Smooth muscle cell (in vitro differentiated cells): ENCODE data around the gene POU4F2. TPM values are rescaled to one million over a fixed set of nuclear protein-coding genes. Genes with fewer than 3 reads are reported as not detected.

ENCODE experiments used
- DNase-seq: peaks from one replicate; lab custom pipeline; 2025; ENCODE audit not compliant: unreplicated experiment; lab: John Stamatoyannopoulos, UW
- H2AFZ ChIP-seq: fragments of 200-600 bp; sonication (generic); 2 replicates; pipeline ENCODE4 v1.6.0; 2016; ENCODE audit warnings: antibody characterized with exemption, low read depth, mild to moderate bottlenecking
- H3F3A ChIP-seq: fragments of 200-600 bp; sonication (generic); 2 replicates; pipeline ENCODE4 v1.6.0; 2017; ENCODE audit warnings: antibody characterized with exemption, low read depth
- H3K27ac ChIP-seq: fragments of 200-600 bp; sonication (generic); 2 replicates; pipeline ENCODE4 v1.5.1; 2016; ENCODE audit warnings: low read depth, mild to moderate bottlenecking
- H3K27me3 ChIP-seq: fragments of 200-600 bp; sonication (generic); 2 replicates; pipeline ENCODE4 v1.6.1; 2016; ENCODE audit warnings: low read depth, mild to moderate bottlenecking
- H3K36me3 ChIP-seq: fragments of 200-600 bp; sonication (generic); 2 replicates; pipeline ENCODE4 v1.5.1; 2016; ENCODE audit warnings: low read depth
- H3K4me1 ChIP-seq: fragments of 200-600 bp; sonication (generic); 2 replicates; pipeline ENCODE4 v1.5.1; 2016; ENCODE audit warnings: low read depth
- H3K4me2 ChIP-seq: fragments of 200-600 bp; sonication (generic); 2 replicates; pipeline ENCODE4 v1.6.0; 2016; ENCODE audit warnings: mild to moderate bottlenecking
- H3K4me3 ChIP-seq: fragments of 200-600 bp; sonication (generic); 2 replicates; pipeline ENCODE4 v1.5.1; 2016; ENCODE audit warnings: mild to moderate bottlenecking
- H3K79me2 ChIP-seq: fragments of 200-600 bp; sonication (generic); 2 replicates; pipeline ENCODE4 v1.6.0; 2016; ENCODE audit warnings: low read depth, mild to moderate bottlenecking
- H3K9ac ChIP-seq: fragments of 200-600 bp; sonication (generic); 2 replicates; pipeline ENCODE4 v1.6.0; 2016; ENCODE audit warnings: low read depth
- H3K9me3 ChIP-seq: fragments of 200-600 bp; sonication (generic); replicated peaks from 2 replicates; pipeline ENCODE4 v1.5.1; 2016; ENCODE audit warnings: low read depth
- H4K20me1 ChIP-seq: fragments of 200-600 bp; sonication (generic); 2 replicates; pipeline ENCODE4 v1.6.0; 2016; ENCODE audit warnings: low read depth
- CTCF ChIP-seq: fragments of 200-600 bp; sonication (generic); IDR thresholded peaks from 2 replicates; pipeline ENCODE4 v1.5.1; 2017; ENCODE audit warnings: borderline replicate concordance, mild to moderate bottlenecking, antibody characterized with exemption; ENCODE audit not compliant: insufficient read depth, poor library complexity, severe bottlenecking
- WGBS: methylation state at CpG from one replicate; pipeline ENCODE4 v1.1.7; 2016; ENCODE audit warnings: low lambda C conversion rate; 5-methylcytosine and 5-hydroxymethylcytosine counted together
- polyA plus RNA-seq: library from polyadenylated mRNA; unstranded; fragments of >200 nt; fragmentation: Nextera tagmentation; extraction: Ambion mirVana; gene quantifications from 2 replicates; pipeline ENCODE4 v1.2.1, GENCODE V29; 2016
- total RNA-seq: library from RNA; depleted of rRNA; stranded (reverse); fragments of >200 nt; gene quantifications from 2 replicates; pipeline ENCODE4 v1.2.3, GENCODE V29; 2014

Gene POU4F2
- total and polyA plus RNA-seq, 2 experiments from 2014 or later, result not detected

- no peak overlapping the region for H2AFZ ChIP-seq
- no peaks in the 10 kb centered on the region for H3K9me3 ChIP-seq
- no peak overlapping the region for H3K27ac ChIP-seq
- 19% methylated on average over 13 of the region's 13 CpGs for WGBS
- no peak overlapping the region for H3K4me3 ChIP-seq
- H3K9ac ChIP-seq, result no peak overlapping the region
- H4K20me1 ChIP-seq, result no peaks in the 10 kb centered on the region
- no peaks in the 10 kb centered on the region for H3F3A ChIP-seq
- H3K4me2 ChIP-seq, result no peak overlapping the region
- no peaks in the 10 kb centered on the region for H3K79me2 ChIP-seq
- H3K4me1 ChIP-seq, result peaks cover 5% of the 10 kb centered on the region
- no peaks in the 10 kb centered on the region for H3K36me3 ChIP-seq
- TF ChIP-seq CTCF, result no peak
- no peak for DNase-seq
- H3K27me3 ChIP-seq, result peaks cover 100% of the 10 kb centered on the region
Observed at GRCh38 chr4:146646593-146647325, 8.1 kb downstream of the POU4F2 start.

- TF ChIP-seq CTCF, result no peak
- no peaks in the 10 kb centered on the region for H3K9me3 ChIP-seq
- no peak overlapping the region for H3K9ac ChIP-seq
- H3K79me2 ChIP-seq, result no peaks in the 10 kb centered on the region
- H4K20me1 ChIP-seq, result no peaks in the 10 kb centered on the region
- peaks cover 100% of the 10 kb centered on the region for H3K27me3 ChIP-seq
- no peak for DNase-seq
- no peak overlapping the region for H2AFZ ChIP-seq
- H3F3A ChIP-seq, result no peaks in the 10 kb centered on the region
- H3K4me1 ChIP-seq, result peaks cover 5% of the 10 kb centered on the region
- no peak overlapping the region for H3K27ac ChIP-seq
- H3K36me3 ChIP-seq, result no peaks in the 10 kb centered on the region
- no peak overlapping the region for H3K4me2 ChIP-seq
- 3% methylated on average over 39 of the region's 46 CpGs for WGBS
- H3K4me3 ChIP-seq, result no peak overlapping the region
Observed at GRCh38 chr4:146647615-146648460, 9.1 kb downstream of the POU4F2 start.

- Histone ChIP-seq H3K9ac (no peak overlapping the region), H3F3A (no peaks in the 10 kb centered on the region), H3K79me2 (no peaks in the 10 kb centered on the region), H3K27ac (no peak overlapping the region), H3K4me3 (no peak overlapping the region), H2AFZ (no peak overlapping the region), H3K36me3 (no peaks in the 10 kb centered on the region), H3K4me1 (peaks cover 5% of the 10 kb centered on the region), H3K4me2 (no peak overlapping the region), H3K27me3 (peaks cover 100% of the 10 kb centered on the region), H3K9me3 (no peaks in the 10 kb centered on the region), H4K20me1 (no peaks in the 10 kb centered on the region)
- TF ChIP-seq CTCF, result no peak
- WGBS, result 3% methylated on average over 16 of the region's 16 CpGs
- DNase-seq, result no peak
Observed at GRCh38 chr4:146648461-146648783, 9.7 kb downstream of the POU4F2 start.

GRCh38 chr4:146649232-146649631, 10.5 kb downstream of the POU4F2 start:
- H2AFZ ChIP-seq, result no peak overlapping the region
- WGBS, result 38% methylated on average over 3 of the region's 3 CpGs
- peaks cover 5% of the 10 kb centered on the region for H3K4me1 ChIP-seq
- H3K79me2 ChIP-seq, result no peaks in the 10 kb centered on the region
- H3K4me3 ChIP-seq, result no peak overlapping the region
- H3K36me3 ChIP-seq, result no peaks in the 10 kb centered on the region
- H3K4me2 ChIP-seq, result no peak overlapping the region
- no peak for DNase-seq
- peaks cover 100% of the 10 kb centered on the region for H3K27me3 ChIP-seq
- no peaks in the 10 kb centered on the region for H3F3A ChIP-seq
- H4K20me1 ChIP-seq, result no peaks in the 10 kb centered on the region
- H3K9ac ChIP-seq, result no peak overlapping the region
- no peak overlapping the region for H3K27ac ChIP-seq
- no peak for TF ChIP-seq CTCF
- H3K9me3 ChIP-seq, result no peaks in the 10 kb centered on the region
